HG03039 (cell line): ENCODE measurements around the gene WFDC2.
"Not testable (repeated sequence)": the region's sequence is repeated elsewhere in the genome, so short reads cannot be mapped to it uniquely, and the experiment has no call there.

Experiments
- ATAC-seq: cut with Tn5 transposase; IDR thresholded peaks from one replicate; pipeline ENCODE4 v1.9.1; 2021; ENCODE audit warnings: mild to moderate bottlenecking, moderate library complexity; ENCODE audit not compliant: unreplicated experiment

Gene WFDC2

DNA sequence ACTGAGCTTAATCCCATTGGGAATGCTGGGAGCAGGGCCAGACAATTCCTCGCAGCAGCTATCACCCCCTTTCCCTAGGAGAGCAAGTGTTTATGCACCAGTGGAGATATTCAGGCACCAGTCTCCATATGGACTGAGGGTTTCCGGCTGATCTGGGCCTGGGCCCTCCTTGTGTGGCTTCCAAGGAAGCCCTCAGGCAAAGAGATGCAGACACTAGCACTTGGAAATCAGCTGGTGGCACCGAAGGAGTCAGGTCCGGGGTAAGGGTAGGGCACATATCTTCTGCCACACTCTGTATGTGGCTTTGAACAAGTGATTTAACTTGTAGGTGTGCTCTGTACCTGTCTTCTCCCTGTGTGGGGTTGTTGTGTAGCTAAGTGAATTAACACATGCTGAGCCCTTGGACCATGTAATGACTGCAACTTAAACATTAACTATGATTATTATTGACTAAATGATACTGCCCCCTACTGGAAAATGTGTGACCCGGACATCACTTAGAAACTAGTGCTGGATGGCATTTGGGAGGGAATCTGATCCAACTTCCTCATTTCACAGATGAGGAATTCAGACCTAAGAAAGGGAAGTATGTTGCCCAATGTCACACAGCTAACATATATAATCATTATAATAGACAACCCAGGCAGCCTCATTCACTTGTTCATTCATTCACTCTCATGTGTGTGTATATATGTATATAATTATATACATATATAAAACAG, 19.3 kb upstream of the WFDC2 start:
- ATAC-seq = no peak

DNA sequence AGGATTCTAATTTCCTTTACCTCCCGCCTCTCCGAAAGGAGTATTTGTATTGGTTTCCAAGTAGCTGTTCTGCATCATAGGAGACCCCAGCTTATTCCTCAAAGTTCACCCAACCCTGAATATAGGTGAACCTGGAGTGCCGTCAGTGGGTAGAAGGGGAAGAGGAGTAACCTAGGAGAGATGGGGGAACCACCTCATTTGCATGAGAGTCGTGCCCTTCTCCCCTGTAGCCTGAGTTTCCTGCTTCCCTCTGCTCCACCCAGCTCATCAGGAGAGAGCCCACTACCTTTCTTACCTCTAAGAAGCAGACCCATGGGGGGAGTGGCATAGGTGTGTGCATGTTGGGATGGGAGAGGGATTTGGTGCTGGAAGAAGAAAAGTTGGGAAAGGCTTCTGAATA, 17.3 kb upstream of the WFDC2 start:
- no peak for ATAC-seq

GRCh38 chr20:45452772-45453691, 16.5 kb upstream of the WFDC2 start:
- no peak for ATAC-seq

DNA sequence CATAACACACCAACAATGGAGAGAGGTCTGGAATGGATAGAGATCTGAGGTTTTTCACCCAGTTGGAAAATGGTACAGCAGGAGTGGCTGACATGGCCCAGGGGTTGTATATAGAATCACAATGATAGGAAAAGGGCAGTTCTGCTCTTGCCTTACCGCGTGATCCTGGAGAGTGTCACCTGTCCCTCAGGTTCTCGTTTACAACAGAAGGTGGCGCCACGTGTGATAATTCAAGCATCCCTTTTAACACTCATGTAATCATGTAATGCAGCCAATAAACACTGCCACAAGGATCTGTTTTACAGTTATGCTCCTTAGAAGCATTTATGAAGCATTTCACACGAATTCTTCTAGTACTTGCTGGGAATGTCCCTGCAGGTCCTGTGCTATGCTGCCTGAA, 12.9 kb upstream of the WFDC2 start:
- ATAC-seq = no peak

GRCh38 chr20:45459606-45460005, 9.9 kb upstream of the WFDC2 start:
- ATAC-seq = no peak

- no peak for ATAC-seq
Observed at GRCh38 chr20:45461225-45461624, 8.3 kb upstream of the WFDC2 start.

- ATAC-seq = no peak
Observed at GRCh38 chr20:45462711-45463509, 6.6 kb upstream of the WFDC2 start.

- no peak for ATAC-seq
Observed at GRCh38 chr20:45463709-45464108, 5.8 kb upstream of the WFDC2 start.

DNA sequence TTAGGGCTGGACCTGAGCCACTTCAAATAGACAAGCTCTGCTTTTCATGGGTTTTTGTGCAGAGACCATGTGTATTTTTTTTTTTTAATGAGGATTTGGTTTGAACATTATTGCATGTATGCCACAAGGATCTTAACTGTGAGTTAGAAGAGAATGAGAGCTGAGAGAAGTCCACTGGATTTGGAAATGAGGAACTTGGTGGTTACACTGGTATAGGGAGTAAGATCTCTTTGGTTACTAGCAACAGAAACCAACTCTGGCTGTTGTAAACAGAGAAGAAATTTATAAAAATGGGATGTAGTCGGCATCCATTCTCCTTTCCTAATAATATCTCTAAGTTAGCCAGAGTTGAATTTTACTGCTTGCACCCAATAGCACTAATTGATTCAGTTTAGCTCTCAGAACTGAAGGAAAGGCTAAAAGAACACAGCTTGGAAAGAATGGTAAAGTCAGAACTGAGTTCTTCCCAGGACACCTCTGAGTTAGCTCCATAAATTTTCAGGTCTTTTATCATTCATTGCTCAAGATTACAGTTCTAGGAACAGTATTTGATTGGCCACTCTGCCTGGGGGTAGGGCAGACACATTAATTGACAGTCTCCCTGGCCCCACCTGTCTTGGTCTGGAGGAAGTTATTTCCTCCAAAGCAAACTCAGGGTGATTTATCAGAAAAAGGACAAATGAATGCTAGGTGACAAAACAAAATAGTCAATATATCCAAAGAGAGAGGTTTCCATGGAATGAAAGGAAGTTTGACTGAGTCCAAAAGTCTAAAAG, 3.9 kb upstream of the WFDC2 start:
- ATAC-seq = no peak

DNA sequence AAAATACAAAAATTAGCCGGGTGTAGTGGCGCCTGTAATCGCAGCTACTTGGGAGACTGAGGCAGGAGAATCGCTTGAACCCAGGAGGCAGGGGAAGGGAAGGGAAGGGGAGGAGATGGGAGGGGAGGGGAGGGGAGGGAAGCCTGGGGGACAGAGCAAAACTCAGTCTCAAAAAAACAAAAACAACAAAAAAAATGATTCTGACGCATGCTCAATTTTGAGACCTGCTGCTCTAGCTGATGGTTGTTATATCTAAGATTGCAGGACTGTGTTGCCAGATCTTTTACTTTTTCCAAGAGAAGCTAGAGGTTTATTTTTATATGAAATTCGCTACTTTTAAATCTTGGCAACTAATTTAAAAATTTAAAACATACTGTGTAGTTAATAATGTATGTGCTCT, 2.4 kb upstream of the WFDC2 start:
- ATAC-seq = no peak

GRCh38 chr20:45467861-45468260, 1.7 kb upstream of the WFDC2 start:
- ATAC-seq = no peak

DNA sequence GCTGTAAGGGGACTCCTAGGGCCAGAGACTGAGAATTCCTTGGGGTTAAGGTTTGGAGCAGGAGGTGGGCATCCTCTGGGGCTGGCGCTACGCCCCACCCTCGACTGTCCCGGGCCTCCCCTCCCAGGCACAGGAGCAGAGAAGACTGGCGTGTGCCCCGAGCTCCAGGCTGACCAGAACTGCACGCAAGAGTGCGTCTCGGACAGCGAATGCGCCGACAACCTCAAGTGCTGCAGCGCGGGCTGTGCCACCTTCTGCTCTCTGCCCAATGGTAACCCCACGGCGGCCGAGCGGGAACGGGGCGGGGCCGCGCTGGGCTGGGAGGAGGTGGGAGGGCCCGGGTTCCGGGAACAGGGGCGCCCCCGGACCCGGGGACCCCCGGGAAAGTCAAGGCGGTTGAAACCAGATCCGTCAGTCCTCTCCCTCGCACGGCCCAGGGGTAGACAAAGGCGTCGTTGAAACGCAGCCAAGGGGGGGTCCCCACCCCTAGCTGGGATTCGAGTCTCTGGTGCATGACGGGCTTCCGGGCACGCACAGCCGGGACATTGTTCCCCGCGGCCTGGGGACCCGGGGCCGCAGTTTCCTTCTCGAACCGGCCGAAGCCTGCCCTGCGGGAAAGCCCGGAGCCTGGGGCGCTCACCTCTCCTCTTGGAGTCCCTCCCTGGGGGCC, 844 bp downstream of the WFDC2 start:
- no peak for ATAC-seq

DNA sequence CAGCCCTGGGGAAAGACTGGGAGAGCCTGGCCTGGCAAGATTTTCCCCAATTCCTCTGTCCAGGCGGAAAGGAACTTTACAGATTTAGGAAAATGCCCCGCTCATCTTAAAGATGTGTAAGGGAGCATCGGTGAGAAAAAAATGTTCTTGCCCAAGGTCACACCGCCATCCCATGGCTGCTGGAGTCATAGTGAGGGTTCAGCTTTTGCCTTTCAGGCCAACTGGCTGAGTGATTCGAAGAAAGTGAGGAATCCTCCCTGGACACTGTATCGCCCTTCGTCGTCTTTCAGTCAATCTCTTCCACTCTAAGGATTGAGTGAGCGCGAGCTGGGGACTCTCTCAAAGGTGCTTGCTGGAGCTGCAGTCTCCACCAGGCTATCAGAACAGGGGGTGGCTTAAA, 1.4 kb downstream of the WFDC2 start:
- ATAC-seq = no peak

- not testable (repeated sequence) for ATAC-seq
Observed at GRCh38 chr20:45472286-45472685, 2.7 kb downstream of the WFDC2 start.

GRCh38 chr20:45477530-45478148, 8.1 kb downstream of the WFDC2 start:
- not testable (repeated sequence) for ATAC-seq

DNA sequence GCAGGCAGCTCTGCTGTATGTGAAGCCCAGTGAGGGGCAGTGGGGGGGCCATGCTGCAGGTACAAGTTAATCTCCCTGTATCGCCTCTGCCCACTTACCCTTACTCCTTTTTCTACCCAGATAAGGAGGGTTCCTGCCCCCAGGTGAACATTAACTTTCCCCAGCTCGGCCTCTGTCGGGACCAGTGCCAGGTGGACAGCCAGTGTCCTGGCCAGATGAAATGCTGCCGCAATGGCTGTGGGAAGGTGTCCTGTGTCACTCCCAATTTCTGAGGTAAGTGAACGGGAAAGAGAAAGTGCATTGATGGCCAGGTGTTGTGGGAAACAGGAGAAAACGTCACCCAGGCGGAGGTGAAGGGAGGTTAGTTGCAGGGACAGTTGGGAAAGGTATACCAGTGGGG, 10.3 kb downstream of the WFDC2 start:
- no peak for ATAC-seq

DNA sequence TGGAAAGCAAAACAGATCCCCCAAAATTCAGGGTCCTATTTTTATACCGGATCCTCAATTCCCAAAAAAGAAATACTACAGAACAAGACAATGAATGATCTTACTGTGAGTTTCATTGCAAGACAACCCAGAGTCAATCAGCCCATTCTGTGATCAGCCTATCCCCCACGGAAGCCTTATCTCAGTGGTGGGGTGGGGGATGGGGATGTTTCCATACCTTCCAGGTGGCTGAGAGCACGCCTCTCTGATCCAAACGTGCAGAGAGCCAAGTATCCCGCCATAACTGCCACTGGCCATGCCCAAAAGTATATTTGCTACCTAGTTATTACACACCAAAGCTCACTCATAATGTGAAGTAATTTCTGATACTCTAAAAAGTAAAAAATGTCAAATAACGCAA, 15.1 kb downstream of the WFDC2 start:
- ATAC-seq = no peak

DNA sequence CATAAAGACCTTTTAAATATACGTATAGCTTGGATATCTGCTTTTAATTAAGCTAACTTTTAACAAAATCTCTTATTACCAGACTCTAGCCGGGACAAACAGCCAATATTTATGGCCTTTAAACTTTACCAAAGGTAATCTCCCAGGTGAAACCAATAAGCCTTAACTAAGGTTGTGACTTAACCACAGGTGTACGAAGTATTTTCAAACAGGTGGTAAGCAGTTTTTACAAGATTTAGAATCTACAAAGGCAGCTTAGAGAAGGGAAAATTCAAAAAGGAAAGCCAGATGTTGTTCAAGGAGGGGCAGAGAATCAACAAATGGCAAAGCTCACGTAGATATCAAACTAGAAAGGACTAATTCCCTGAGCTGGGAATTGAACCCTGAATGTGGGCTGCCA, 15.8 kb downstream of the WFDC2 start:
- no peak for ATAC-seq

DNA sequence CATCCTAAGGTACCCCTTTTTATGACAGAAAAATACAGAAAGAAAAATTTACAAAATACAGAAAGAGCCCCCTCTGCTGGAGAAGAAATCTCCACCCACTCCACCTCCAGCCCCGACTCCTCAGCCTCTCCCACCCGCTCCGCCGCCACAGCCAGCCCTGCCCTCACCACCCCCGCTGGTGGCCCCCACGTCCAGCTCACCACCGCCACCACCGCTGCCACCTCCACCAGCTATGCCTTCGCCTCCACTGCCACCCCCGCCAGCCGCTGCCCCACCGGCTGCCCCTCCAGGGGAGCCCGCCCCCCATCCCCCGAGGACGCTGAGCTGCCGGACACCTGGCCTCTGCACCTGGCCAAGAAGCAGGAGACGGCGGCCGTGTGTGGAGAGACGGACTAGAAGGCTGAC, 17.7 kb downstream of the WFDC2 start:
- ATAC-seq = no peak

DNA sequence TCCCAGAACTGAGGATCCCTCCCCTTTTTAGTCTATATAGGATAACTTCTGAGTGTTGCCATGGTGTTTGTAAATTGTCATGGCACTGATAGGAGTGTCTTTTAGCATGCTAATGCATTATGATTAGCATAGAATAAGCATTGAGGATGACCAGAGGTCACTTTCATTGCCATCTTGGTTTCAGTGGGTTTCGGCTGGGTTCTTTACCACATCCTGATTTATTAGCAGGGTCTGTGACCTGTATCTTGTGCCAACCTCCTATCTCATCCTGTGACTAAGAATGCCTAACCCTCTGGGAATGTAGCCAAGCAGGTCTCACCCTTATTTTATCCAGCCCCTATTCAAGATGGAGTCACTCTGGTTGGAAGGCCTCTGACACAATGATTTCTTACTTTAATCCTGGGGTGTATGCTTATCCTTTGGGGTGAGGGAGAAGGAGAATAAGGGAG, 19.6 kb downstream of the WFDC2 start:
- ATAC-seq = no peak
